ENCODE data around the gene TXNRD2.

GRCh38 chr22:19827341-19828034 lies 114.1 kb downstream of the TXNRD2 start:
- TF ChIP-seq CTCF (conservative IDR thresholded peaks at IDR 0.05; ENCODE audit: low read depth, low read length) = no peak
- TF ChIP-seq EZH2 (IDR thresholded peaks at IDR 0.05; ENCODE audit: low read length, unreplicated experiment) = no peak

All from PC-3 (cell line).